Measurements from ENCODE around the gene ATG14. TPM values are rescaled to one million over a fixed set of nuclear protein-coding genes. Genes with fewer than 3 reads are reported as not detected.
"Not testable (repeated sequence)": the region's sequence is repeated elsewhere in the genome, so short reads cannot be mapped to it uniquely, and the experiment has no call there.

The ATG14 gene
- total RNA-seq, 2 experiments from 2014 or later = 5.0 to 5.1 TPM

GRCh38 chr14:55430024-55430690 lies 18.5 kb upstream of the ATG14 start:
- intact Hi-C loops (cut with micrococcal nuclease) = loop anchor here (1.0 to 5.0 kb wide), 5 partner anchors 75 to 343 kb away; partner anchors contain the start of gene FBXO34
- H3K4me3 Mint-ChIP-seq = no peak overlapping the region
- H3K27me3 Mint-ChIP-seq = no peaks in the 10 kb centered on the region
- ChIA-PET POLR2A (no interaction called here), CTCF (interaction anchor here (0.6 to 2.4 kb wide), 7 partner anchors 13 to 218 kb away, joined by 3 to 14 read pairs (median 8); partner anchors contain the start of gene FBXO34)
- peaks cover 28% of the 10 kb centered on the region for H3K4me1 Mint-ChIP-seq (ENCODE audit: low read depth)
- peak; percentile 24 for DNase-seq
- H3K9me3 Mint-ChIP-seq = no peaks in the 10 kb centered on the region
- H3K36me3 Mint-ChIP-seq = no peaks in the 10 kb centered on the region
- H3K27ac Mint-ChIP-seq = peak overlapping the region; percentile 20

- H3K4me3 Mint-ChIP-seq = no peak overlapping the region
- no peaks in the 10 kb centered on the region for H3K9me3 Mint-ChIP-seq
- H3K27ac Mint-ChIP-seq = no peak overlapping the region
- ChIA-PET CTCF (interaction anchor here (0.8 to 3.0 kb wide), 7 partner anchors 11 to 214 kb away, joined by 3 to 13 read pairs (median 5); no protein-coding TSS in a partner anchor), POLR2A (no interaction called here)
- no peaks in the 10 kb centered on the region for H3K27me3 Mint-ChIP-seq
- peaks cover 5% of the 10 kb centered on the region for H3K4me1 Mint-ChIP-seq (ENCODE audit: low read depth)
- H3K36me3 Mint-ChIP-seq = no peaks in the 10 kb centered on the region
- DNase-seq = no peak
- intact Hi-C loops (cut with micrococcal nuclease) = no loop called here
These were observed 15.8 kb upstream of the ATG14 start for GRCh38 chr14:55427439-55427838.

- intact Hi-C loops (cut with micrococcal nuclease) = no loop called here
- Mint-ChIP-seq H3K9me3 (no peaks in the 10 kb centered on the region), H3K27ac (no peak overlapping the region), H3K4me1 (ENCODE audit: low read depth) (peaks cover 4% of the 10 kb centered on the region), H3K36me3 (no peaks in the 10 kb centered on the region), H3K27me3 (no peaks in the 10 kb centered on the region), H3K4me3 (no peak overlapping the region)
- POLR2A ChIA-PET = no interaction called here
- DNase-seq = no peak
- CTCF ChIA-PET = interaction anchor here (0.7 to 3.0 kb wide), 7 partner anchors 10 to 214 kb away, joined by 3 to 13 read pairs (median 4); no protein-coding TSS in a partner anchor
These were observed 15.3 kb upstream of the ATG14 start for GRCh38 chr14:55426891-55427290.

GRCh38 chr14:55425091-55425490 lies 13.5 kb upstream of the ATG14 start:
- ChIA-PET POLR2A (no interaction called here), CTCF (interaction anchor here (1.0 to 1.5 kb wide), 4 partner anchors 9 to 206 kb away, joined by 3 read pairs; no protein-coding TSS in a partner anchor)
- DNase-seq = no peak
- no peaks in the 10 kb centered on the region for H3K9me3 Mint-ChIP-seq
- H3K27ac Mint-ChIP-seq = no peak overlapping the region
- intact Hi-C loops (cut with micrococcal nuclease) = no loop called here
- H3K4me1 Mint-ChIP-seq (ENCODE audit: low read depth) = peaks cover 3% of the 10 kb centered on the region
- H3K4me3 Mint-ChIP-seq = no peak overlapping the region
- H3K36me3 Mint-ChIP-seq = no peaks in the 10 kb centered on the region
- no peaks in the 10 kb centered on the region for H3K27me3 Mint-ChIP-seq

- Mint-ChIP-seq H3K9me3 (no peaks in the 10 kb centered on the region), H3K27ac (no peak overlapping the region), H3K4me1 (ENCODE audit: low read depth) (no peaks in the 10 kb centered on the region), H3K27me3 (no peaks in the 10 kb centered on the region), H3K4me3 (no peak overlapping the region), H3K36me3 (no peaks in the 10 kb centered on the region)
- POLR2A ChIA-PET = no interaction called here
- intact Hi-C loops (cut with micrococcal nuclease) = no loop called here
- CTCF ChIA-PET = interaction anchor here (0.7 to 1.5 kb wide), 5 partner anchors 8 to 205 kb away, joined by 3 read pairs; no protein-coding TSS in a partner anchor
- no peak for DNase-seq
These were observed 12.3 kb upstream of the ATG14 start for GRCh38 chr14:55423969-55424368.

GRCh38 chr14:55422338-55422737 lies 10.7 kb upstream of the ATG14 start:
- CTCF ChIA-PET = interaction anchor here (0.6 kb wide), 2 partner anchors 68 to 964 kb away, joined by 3 read pairs; no protein-coding TSS in a partner anchor
- POLR2A ChIA-PET; intact Hi-C loops (cut with micrococcal nuclease); DNase-seq; H3K9me3 Mint-ChIP-seq; H3K27me3 Mint-ChIP-seq; H3K27ac Mint-ChIP-seq; H3K4me3 Mint-ChIP-seq; H3K4me1 Mint-ChIP-seq (ENCODE audit: low read depth); H3K36me3 Mint-ChIP-seq: not testable (repeated sequence)

- no peaks in the 10 kb centered on the region for H3K36me3 Mint-ChIP-seq
- CTCF ChIA-PET = interaction anchor here (0.6 to 1.5 kb wide), 4 partner anchors 9 to 149 kb away, joined by 3 to 5 read pairs (median 4); partner anchors contain the start of gene FBXO34
- intact Hi-C loops (cut with micrococcal nuclease) = no loop called here
- H3K27me3 Mint-ChIP-seq = no peaks in the 10 kb centered on the region
- H3K4me3 Mint-ChIP-seq = no peak overlapping the region
- H3K4me1 Mint-ChIP-seq (ENCODE audit: low read depth) = no peaks in the 10 kb centered on the region
- POLR2A ChIA-PET = interaction anchor here (0.6 kb wide), 1 partner anchor 277 kb away, joined by 3 read pairs; no protein-coding TSS in a partner anchor
- no peak overlapping the region for H3K27ac Mint-ChIP-seq
- H3K9me3 Mint-ChIP-seq = no peaks in the 10 kb centered on the region
- DNase-seq = no peak
These were observed 8.0 kb upstream of the ATG14 start for GRCh38 chr14:55419663-55420062.

- POLR2A ChIA-PET = no interaction called here
- intact Hi-C loops (cut with micrococcal nuclease) = no loop called here
- Mint-ChIP-seq H3K4me3 (no peak overlapping the region), H3K27me3 (no peaks in the 10 kb centered on the region), H3K4me1 (ENCODE audit: low read depth) (no peaks in the 10 kb centered on the region), H3K36me3 (no peaks in the 10 kb centered on the region), H3K27ac (no peak overlapping the region), H3K9me3 (no peaks in the 10 kb centered on the region)
- CTCF ChIA-PET = interaction anchor here (1.2 to 1.6 kb wide), 3 partner anchors 15 to 71 kb away, joined by 3 to 5 read pairs (median 4); no protein-coding TSS in a partner anchor
- DNase-seq = no peak
These were observed 6.8 kb upstream of the ATG14 start for GRCh38 chr14:55418411-55418810.

GRCh38 chr14:55417955-55418354 lies 6.3 kb upstream of the ATG14 start:
- intact Hi-C loops (cut with micrococcal nuclease) = loop anchor here (2.0 kb wide), 1 partner anchor 45 kb away; no protein-coding TSS in a partner anchor
- Mint-ChIP-seq H3K27me3 (no peaks in the 10 kb centered on the region), H3K9me3 (no peaks in the 10 kb centered on the region), H3K4me3 (no peak overlapping the region), H3K27ac (no peak overlapping the region), H3K36me3 (no peaks in the 10 kb centered on the region), H3K4me1 (ENCODE audit: low read depth) (peaks cover 2% of the 10 kb centered on the region)
- no peak for DNase-seq
- ChIA-PET CTCF (interaction anchor here (0.6 to 2.5 kb wide), 6 partner anchors 11 to 70 kb away, joined by 3 to 7 read pairs (median 5); no protein-coding TSS in a partner anchor), POLR2A (no interaction called here)

- POLR2A ChIA-PET = no interaction called here
- DNase-seq = peak; percentile 50
- H3K27me3 Mint-ChIP-seq = no peaks in the 10 kb centered on the region
- no peaks in the 10 kb centered on the region for H3K9me3 Mint-ChIP-seq
- no peak overlapping the region for H3K27ac Mint-ChIP-seq
- no peak overlapping the region for H3K4me3 Mint-ChIP-seq
- intact Hi-C loops (cut with micrococcal nuclease) = loop anchor here (2.0 kb wide), 1 partner anchor 46 kb away; no protein-coding TSS in a partner anchor
- CTCF ChIA-PET = interaction anchor here (0.6 to 2.5 kb wide), 13 partner anchors 10 to 204 kb away, joined by 3 to 8 read pairs (median 4); no protein-coding TSS in a partner anchor
- H3K36me3 Mint-ChIP-seq = no peaks in the 10 kb centered on the region
- peaks cover 10% of the 10 kb centered on the region for H3K4me1 Mint-ChIP-seq (ENCODE audit: low read depth)
These were observed 5.2 kb upstream of the ATG14 start for GRCh38 chr14:55416866-55417265.

- H3K9me3 Mint-ChIP-seq = no peaks in the 10 kb centered on the region
- H3K4me1 Mint-ChIP-seq (ENCODE audit: low read depth) = peaks cover 23% of the 10 kb centered on the region
- POLR2A ChIA-PET = no interaction called here
- H3K36me3 Mint-ChIP-seq = no peaks in the 10 kb centered on the region
- intact Hi-C loops (cut with micrococcal nuclease) = no loop called here
- H3K27ac Mint-ChIP-seq = no peak overlapping the region
- no peak overlapping the region for H3K4me3 Mint-ChIP-seq
- CTCF ChIA-PET = interaction anchor here (1.1 to 1.7 kb wide), 4 partner anchors 20 to 201 kb away, joined by 3 to 7 read pairs (median 5); partner anchors contain the start of gene FBXO34
- H3K27me3 Mint-ChIP-seq = no peaks in the 10 kb centered on the region
- no peak for DNase-seq
These were observed 2.9 kb upstream of the ATG14 start for GRCh38 chr14:55414551-55414950.

GRCh38 chr14:55412676-55413075 lies 1.0 kb upstream of the ATG14 start:
- CTCF ChIA-PET = no interaction called here

More at GRCh38 chr14:55412676-55413075, 1.0 kb upstream of the ATG14 start:
- Mint-ChIP-seq H3K36me3 (no peaks in the 10 kb centered on the region), H3K9me3 (no peaks in the 10 kb centered on the region), H3K27ac (no peak overlapping the region), H3K27me3 (no peaks in the 10 kb centered on the region), H3K4me3 (no peak overlapping the region), H3K4me1 (ENCODE audit: low read depth) (peaks cover 31% of the 10 kb centered on the region)
- POLR2A ChIA-PET = no interaction called here
- intact Hi-C loops (cut with micrococcal nuclease) = no loop called here
- no peak for DNase-seq
